Erythroblast (primary cell): ENCODE data around the gene SETMAR.
A peak's percentile ranks its signal among the peaks of the same experiment; 100 is the strongest.
"Not testable (repeated sequence)": the region's sequence is repeated elsewhere in the genome, so short reads cannot be mapped to it uniquely, and the experiment has no call there.

Experiments
- DNase-seq, 2 experiments: peaks; one replicate each; lab custom pipeline; 2025; lab: John Stamatoyannopoulos, UW
- GATA1 ChIP-seq: IDR thresholded peaks from 2 replicates; pipeline ENCODE4 v1.6.1; 2011; ENCODE audit warnings: low read depth, mild to moderate bottlenecking, control low read depth, low read length, moderate library complexity
- POLR2A ChIP-seq: IDR thresholded peaks from 2 replicates; pipeline ENCODE4 v1.6.1; 2011; ENCODE audit warnings: mild to moderate bottlenecking, low read length

The SETMAR gene

DNA sequence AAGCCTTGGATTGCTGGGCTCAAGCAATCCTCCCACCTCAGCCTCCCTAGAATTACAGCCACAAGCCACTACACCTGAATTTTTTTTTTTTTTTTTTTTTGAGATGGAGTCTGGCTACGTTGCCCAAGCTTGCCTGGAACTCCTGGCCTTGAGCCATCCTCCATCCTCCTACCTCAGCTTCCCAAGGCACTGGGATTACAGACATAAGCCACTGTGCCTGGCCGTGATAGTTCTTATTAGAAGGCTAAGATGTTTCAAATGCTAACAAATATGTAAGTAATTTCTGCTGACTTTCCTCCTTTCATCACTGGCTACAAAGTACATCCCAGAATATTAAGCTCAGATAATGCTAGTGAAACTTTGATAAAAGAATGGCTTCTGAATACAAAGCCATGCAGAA lies 5.7 kb upstream of the SETMAR start:
- TF ChIP-seq POLR2A (no peak), GATA1 (no peak)
- DNase-seq: no peak

- DNase-seq: no peak
- TF ChIP-seq GATA1 (no peak), POLR2A (no peak)
Measured at GRCh38 chr3:4302747-4303146, 422 bp upstream of the SETMAR start.

- DNase-seq: not testable (repeated sequence)
Measured at GRCh38 chr3:4305210-4305609, 2.0 kb downstream of the SETMAR start.

- no peak for TF ChIP-seq POLR2A
- TF ChIP-seq GATA1: no peak
Measured at GRCh38 chr3:4306091-4306490, 2.9 kb downstream of the SETMAR start.

DNA sequence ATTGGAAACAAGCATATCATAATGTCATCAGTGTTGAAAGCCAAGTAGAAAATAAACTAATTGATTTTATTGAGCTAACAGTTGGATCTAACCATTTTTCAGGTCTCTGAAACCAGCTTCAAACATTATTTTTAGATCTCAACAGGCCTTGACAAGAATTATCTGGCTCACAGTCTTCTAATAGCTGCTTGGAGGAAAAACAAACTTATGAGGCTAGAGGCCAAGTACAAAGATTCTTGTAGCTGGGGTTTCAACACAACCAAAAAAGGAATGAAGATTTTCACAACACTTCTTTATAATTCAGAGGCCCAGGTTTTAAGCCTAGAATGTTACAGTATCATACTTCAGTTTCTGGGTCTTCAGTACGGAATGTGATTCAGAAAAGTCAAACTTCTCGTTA lies 3.7 kb downstream of the SETMAR start:
- no peak for TF ChIP-seq POLR2A
- no peak for TF ChIP-seq GATA1
- DNase-seq: no peak

More at GRCh38 chr3:4306091-4306490, 2.9 kb downstream of the SETMAR start:
- DNase-seq: no peak

- TF ChIP-seq GATA1: no peak
- no peak for TF ChIP-seq POLR2A
- DNase-seq: no peak
Measured at GRCh38 chr3:4309491-4310128, 6.4 kb downstream of the SETMAR start.

GRCh38 chr3:4310971-4311370 lies 7.8 kb downstream of the SETMAR start:
- TF ChIP-seq GATA1: no peak
- no peak for DNase-seq

DNA sequence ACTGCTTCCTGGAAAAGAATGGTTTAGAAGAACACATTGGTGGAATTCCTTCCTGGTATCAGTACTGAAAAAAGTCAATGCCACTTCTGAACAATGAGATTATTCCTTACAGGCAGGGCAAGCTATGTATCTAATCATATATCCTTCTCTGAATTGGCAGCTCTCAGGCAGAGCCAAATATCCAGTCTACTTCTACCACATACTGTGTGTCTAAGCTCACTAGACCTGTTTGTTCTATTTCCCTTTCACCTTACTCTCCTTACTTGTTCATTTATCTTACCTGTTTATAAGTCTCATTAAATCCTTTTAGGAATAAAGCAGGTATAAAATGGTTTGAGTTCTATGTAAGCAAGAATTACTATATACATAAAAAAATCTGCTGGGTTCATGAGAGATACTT lies 8.3 kb downstream of the SETMAR start:
- TF ChIP-seq POLR2A (no peak), GATA1 (no peak)
- no peak for DNase-seq

DNA sequence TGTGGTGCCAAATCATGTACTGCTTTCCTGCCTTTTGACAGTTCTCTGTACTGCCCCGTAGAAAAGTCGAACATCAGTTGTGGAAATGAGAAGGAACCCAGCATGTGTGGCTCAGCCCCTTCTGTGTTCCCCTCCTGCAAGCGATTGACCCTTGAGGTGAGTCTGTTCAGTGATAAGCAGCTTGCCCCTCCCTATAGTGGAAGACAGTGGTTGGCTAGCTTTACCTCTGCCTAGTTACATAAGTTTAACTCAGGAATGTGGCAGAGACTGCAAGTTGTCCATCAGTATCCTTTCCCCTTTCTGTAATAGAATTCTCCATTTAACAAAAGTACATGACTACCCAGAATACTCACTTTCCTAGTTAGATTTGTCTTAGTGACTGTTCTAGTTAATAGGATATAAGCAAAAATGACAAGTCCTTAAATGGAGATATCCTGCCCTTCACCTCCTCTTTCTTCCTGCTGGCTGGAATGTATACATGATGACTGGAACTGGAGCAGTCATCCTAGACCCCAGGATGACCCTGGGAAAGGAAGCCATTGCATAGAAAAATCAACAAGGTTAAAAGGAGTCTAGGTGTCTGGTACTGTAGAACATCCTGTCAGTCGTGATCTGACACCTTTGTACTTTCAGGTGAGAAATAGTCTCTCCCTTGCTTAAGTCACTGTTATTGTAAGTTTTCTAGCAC lies 10.6 kb downstream of the SETMAR start:
- DNase-seq: peak in 1 of 2 experiments; percentile 4
- TF ChIP-seq POLR2A: peak; percentile 17
- no peak for TF ChIP-seq GATA1

DNA sequence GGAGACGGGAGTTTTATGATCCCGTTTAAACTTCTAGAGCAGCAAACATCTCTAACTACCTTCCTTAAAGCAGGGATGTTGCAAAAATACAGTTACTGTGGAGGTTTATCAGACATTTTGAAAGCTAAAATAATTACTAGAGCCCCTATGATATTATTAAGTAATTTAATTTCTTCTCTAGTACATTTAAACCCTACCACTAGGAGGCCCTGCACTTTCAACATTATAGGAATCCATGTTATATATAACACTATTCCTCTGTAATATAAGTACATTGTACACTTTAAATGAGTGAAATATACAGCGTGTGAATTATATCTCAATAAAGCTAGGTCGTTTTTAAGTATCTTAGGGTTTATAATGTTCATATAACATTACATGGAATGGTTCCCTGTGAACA lies 11.5 kb downstream of the SETMAR start:
- peak; percentile 12 to 30 for DNase-seq
- TF ChIP-seq POLR2A: no peak
- TF ChIP-seq GATA1: no peak

DNA sequence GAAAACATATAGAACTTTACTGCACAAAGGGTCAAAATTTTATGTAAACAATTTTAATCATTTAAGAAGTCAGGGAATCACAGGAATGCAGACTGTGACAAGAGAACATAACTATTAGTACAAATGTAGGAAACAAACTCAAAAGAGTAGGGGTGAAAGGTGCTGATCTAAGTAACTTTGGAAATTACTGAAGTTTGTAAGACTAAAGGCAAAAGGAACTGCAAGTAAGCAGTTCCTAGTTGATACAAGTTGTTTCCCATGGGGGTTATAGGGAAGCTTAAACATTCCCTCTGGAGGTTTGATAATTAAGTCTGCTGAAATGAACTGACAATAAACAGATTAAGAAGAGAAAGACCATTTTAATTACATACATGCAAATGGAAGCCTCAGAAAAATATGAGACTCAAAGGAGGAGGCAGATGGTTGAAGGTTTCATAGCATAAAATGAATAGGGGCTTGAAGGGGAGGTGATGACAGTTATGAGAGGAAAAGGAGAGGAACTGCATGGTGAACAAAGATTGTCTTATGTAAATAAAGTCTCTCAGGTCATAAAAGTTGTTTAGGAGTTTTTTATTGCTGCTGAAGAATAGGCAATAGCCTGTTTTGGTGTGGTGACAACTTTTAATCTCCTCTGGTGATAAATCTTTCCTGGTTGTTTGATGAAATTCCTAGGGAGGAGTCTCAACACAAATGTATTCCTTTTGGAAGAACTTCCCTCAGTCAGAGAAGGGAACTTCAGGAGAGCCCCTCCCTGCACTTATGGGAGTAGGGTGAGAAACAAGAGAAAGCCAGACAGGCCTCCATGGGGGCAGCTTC lies 17.1 kb downstream of the SETMAR start:
- no peak for DNase-seq
- no peak for TF ChIP-seq POLR2A
- TF ChIP-seq GATA1: no peak

DNA sequence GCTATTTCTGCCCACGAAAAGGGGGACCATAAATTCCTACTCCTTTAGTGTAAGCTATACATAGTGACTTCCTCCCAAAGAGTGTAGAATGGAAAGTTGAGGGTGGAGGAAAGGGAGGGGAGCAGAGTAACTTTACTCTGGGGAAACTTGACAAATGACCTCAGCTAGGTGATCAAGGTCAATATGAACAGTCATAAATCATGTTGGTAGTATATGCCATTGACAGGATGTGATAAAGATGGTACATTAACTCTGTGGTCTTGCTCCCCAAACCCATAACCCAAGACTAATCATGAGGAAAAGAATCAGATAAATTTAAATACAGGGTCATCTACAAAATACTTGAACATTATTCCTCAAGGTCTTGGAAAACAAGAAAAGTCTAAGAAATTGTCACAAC lies 18.6 kb downstream of the SETMAR start:
- TF ChIP-seq GATA1 (no peak), POLR2A (no peak)
- DNase-seq: no peak

DNA sequence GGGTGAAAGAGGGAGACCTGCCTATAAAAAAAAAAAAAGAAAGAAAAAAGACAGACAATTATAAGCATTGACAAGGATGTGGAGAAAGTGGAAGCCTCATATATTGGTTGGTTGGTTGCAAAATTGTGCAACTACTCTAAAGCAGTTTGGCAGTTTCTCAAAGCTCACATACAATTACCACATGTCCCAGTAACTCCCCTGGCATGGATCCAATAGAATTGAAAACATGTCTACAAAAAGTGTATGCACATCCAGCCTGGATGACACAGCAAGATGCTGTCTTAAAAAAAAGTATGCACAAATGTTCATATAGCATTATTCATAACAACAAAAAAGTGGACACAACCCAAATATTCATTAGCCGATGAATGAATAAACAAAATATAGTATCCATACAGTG lies 19.5 kb downstream of the SETMAR start:
- TF ChIP-seq POLR2A (no peak), GATA1 (no peak)
- peak; percentile 90 to 93 for DNase-seq
